ENCODE measurements around the gene VPS33A.

VPS33A gene

DNA sequence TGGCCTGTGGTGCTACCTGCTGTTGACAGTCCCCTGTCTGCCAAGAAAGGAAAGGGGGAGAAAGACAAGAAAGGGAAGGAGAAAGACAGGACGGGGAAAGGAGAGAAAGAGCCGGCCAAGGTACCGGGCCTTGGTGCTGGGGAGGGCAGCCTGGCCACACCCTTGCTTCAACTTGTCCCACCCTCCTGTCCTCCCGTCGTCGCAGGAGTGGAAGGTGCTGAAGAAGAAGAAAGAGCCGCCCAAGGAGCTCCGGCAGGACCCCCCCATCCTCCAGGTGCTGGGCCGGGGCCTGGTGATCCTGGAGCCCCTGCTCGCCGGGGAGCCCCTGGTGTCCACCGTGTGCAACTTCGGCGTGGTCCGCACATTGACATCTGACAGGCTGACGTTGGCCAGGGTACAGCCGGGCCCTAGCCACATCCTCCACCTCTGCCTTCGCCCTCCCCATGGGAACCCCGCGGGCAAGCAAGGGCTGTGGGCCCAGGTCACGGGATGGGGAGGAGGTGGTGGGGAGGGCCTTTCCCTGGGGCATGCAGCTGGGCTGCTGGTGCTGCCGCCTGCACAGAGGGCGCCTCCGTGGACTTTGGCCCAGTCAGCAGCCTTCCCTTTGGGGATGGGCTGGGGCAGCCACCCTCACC is 65.6 kb downstream of the VPS33A start:
- peak; percentile 8 for TF ChIP-seq CTCF (conservative IDR thresholded peaks at IDR 0.05; ENCODE audit: low read depth, low read length)
- no peak overlapping the region for H3K4me3 ChIP-seq (ENCODE audit: low read length)
- DNase-seq (ENCODE audit: low read depth): no peak

- no peak for TF ChIP-seq CTCF (conservative IDR thresholded peaks at IDR 0.05; ENCODE audit: low read depth, low read length)
- H3K4me3 ChIP-seq (ENCODE audit: low read length): no peak overlapping the region
- no peak for DNase-seq (ENCODE audit: low read depth)
Measured at GRCh38 chr12:122199484-122200355, 66.6 kb downstream of the VPS33A start.

DNA sequence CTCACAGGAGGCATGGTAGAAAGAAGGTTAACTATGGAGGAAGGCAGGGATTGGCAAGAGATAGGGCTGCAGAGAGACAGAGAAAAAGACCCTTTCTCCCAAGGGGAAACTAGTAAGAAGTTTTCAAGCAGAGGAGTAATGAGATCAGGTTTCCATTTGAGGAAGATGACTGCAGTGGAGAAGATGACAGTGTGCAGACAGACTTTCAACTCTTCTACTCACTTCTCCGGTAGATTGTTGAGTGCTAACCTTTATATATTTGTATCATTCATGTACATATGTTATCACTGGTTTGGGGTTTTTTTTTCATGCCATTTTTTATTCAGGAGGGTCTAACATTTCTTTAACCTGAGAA is 68.7 kb downstream of the VPS33A start:
- no peak for TF ChIP-seq CTCF (conservative IDR thresholded peaks at IDR 0.05; ENCODE audit: low read depth, low read length)
- DNase-seq (ENCODE audit: low read depth): no peak

GRCh38 chr12:122195405-122195804 is 70.9 kb downstream of the VPS33A start:
- DNase-seq (ENCODE audit: low read depth): no peak
- no peak for TF ChIP-seq CTCF (conservative IDR thresholded peaks at IDR 0.05; ENCODE audit: low read depth, low read length)
- no peak overlapping the region for H3K4me3 ChIP-seq (ENCODE audit: low read length)

More for the DNA sequence above, 68.7 kb downstream of the VPS33A start:
- no peak overlapping the region for H3K4me3 ChIP-seq (ENCODE audit: low read length)

GRCh38 chr12:122194804-122195203 is 71.5 kb downstream of the VPS33A start:
- no peak for TF ChIP-seq CTCF (conservative IDR thresholded peaks at IDR 0.05; ENCODE audit: low read depth, low read length)
- no peak for DNase-seq (ENCODE audit: low read depth)
- H3K4me3 ChIP-seq (ENCODE audit: low read length): no peak overlapping the region

- no peak for DNase-seq (ENCODE audit: low read depth)
- no peak overlapping the region for H3K4me3 ChIP-seq (ENCODE audit: low read length)
- no peak for TF ChIP-seq CTCF (conservative IDR thresholded peaks at IDR 0.05; ENCODE audit: low read depth, low read length)
Measured at GRCh38 chr12:122192441-122192840, 73.9 kb downstream of the VPS33A start.

Measured in retinal pigment epithelial cell (primary cell).